Measurements from ENCODE around the gene NRP1.

DNA sequence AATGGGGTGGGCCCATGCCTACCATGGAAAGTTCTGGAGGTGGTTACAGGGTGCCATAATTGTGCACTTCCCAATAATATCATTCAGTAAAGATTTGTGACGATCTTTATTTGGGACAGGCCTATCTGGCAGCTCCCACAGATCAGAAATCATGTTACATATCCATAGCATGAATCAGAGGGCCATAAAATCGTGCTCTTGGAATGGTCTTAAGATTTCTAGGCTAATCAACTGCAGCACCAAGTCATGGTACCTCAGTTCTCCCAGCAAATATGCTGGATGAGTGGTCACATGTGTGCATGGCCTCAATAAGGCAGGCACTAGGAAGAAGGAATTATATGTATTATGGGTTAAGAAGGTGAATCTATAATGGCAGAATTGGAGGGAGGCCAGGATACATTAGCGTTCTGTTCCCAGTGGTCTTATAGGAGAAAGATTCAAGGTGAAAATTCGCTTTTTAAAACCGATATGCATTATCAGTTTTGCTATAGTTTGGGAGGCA is 134.7 kb downstream of the NRP1 start:
- TF ChIP-seq CTCF (IDR thresholded peaks at IDR 0.05), result no peak
- TF ChIP-seq POLR2A (IDR thresholded peaks at IDR 0.05), result no peak
